ENCODE results near the gene CTSL.
A peak's percentile ranks its signal among the peaks of the same experiment; 100 is the strongest.

CTSL gene

DNA sequence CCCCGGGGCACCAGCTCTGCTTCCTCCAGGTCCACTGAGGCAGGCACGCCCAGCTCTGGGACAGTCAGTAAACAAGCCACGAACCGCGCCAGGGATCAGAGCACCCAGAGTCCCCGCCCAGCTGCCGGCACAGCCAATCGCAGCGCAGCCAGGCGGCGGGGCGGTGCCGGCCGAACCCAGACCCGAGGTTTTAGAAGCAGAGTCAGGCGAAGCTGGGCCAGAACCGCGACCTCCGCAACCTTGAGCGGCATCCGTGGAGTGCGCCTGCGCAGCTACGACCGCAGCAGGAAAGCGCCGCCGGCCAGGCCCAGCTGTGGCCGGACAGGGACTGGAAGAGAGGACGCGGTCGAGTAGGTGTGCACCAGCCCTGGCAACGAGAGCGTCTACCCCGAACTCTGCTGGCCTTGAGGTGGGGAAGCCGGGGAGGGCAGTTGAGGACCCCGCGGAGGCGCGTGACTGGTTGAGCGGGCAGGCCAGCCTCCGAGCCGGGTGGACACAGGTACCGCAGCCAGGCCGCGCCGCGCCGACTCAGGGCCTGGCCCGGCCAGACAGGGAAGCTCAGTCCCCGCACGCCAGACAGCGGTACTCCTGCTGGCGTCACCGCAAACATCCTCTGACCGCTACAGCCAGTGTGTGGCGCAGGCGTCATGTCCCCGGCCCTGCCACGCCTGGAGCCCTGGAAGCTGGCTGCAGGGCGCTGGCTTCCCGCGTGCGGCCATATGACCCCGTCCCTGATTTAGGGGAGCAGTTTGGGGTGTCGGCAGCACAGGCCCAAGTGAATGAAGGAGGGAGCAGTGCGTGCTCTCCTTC, at the start of gene CTSL:
TSS of gene CTSL (plus strand) at position 220 of the 810 bp plus-strand sequence. CDS start 1,485 bp downstream, outside the sequence.
- peak; percentile 84 for DNase-seq

- no peak for DNase-seq
Measured at GRCh38 chr9:87676976-87677775, 48.7 kb upstream of the CTSL start.

- DNase-seq: no peak
Measured at GRCh38 chr9:87677776-87678587, 47.9 kb upstream of the CTSL start.

- DNase-seq: peak; percentile 64
Measured at GRCh38 chr9:87678650-87679355, 47.1 kb upstream of the CTSL start.

DNA sequence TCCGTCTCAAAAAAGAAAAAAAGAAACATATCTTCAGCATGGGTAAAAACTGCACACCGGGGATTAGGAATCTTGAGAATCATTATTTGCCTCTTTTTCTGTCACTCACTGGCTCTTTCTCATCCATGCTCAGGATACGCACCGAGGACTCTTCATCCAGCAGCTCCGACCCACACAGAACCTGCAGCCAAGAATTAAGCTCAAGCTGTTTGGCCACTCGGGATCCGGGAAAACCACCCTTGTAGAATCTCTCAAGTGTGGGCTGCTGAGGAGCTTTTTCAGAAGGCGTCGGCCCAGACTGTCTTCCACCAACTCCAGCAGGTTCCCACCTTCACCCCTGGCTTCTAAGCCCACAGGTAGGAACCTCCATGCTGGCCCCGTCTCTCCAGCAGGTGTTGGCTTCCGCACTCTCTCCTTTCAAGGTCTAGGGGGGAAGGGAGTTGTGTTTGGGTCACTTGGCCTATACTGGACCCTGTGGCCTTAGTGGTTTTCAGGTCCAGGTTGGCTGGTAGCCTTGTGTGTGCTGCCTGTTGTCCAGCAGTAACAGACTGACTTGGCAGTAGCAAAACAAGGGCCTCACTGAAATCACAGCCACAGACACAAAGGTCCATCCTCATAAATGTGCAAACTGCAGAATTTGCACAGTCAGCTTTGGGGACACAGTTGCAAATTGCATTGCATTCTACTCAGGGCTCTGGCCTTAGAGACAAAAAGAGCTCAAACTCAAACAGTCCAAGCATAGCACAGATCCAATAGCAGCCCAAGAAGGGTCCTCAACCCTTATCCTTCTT, 44.5 kb upstream of the CTSL start:
- DNase-seq: no peak

DNA sequence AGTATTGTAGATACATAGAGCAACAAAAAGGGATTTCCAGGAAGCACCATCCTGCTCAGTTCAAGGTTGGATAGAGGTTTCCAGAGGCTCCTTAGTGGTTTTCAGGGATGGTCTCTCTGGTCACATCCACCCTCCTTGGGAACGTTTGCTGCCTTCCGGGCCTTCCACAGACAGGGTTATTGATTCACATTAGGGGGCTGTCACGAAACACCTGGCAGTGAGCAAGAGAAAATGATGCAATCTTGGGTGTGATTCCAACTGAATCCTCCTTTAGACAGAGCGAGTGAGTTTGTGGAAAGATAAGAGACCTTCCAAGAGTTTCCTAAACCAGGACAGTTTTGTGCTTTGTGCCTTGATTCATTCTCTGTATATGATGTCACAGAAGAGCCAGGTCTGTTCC, 43.8 kb upstream of the CTSL start:
- DNase-seq: no peak

GRCh38 chr9:87682618-87683017, 43.3 kb upstream of the CTSL start:
- DNase-seq: no peak

GRCh38 chr9:87683751-87684626, 41.9 kb upstream of the CTSL start:
- DNase-seq: no peak

DNA sequence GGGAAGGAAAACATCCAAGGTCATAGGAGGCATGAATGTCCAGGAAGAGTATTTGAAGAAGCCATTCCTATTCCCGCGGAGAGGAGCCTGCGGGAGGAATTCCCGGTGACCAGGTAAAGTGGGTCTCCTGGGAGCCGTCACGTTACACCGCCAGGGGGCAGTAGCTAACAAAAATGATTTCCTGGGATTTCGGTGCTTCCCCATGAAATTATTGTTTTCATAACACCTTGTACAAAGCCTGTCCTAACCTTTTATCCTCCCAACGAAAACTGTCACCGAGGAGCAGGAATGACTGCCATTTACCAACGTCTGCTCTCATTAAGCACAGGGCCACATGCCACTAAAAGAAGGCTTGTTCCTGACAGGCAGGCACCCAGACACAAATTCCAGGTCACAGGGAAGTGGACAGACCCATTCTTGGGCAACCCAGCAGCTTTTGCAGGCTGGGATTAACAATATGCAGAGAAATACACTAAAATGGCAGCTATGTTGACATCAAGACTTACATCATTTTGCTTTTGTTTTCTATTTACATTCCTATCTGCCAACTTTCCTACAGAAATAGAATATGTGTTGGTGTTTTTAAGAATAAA, 41.2 kb upstream of the CTSL start:
- DNase-seq: peak; percentile 39

GRCh38 chr9:87685441-87685840, 40.5 kb upstream of the CTSL start:
- peak; percentile 30 for DNase-seq

DNA sequence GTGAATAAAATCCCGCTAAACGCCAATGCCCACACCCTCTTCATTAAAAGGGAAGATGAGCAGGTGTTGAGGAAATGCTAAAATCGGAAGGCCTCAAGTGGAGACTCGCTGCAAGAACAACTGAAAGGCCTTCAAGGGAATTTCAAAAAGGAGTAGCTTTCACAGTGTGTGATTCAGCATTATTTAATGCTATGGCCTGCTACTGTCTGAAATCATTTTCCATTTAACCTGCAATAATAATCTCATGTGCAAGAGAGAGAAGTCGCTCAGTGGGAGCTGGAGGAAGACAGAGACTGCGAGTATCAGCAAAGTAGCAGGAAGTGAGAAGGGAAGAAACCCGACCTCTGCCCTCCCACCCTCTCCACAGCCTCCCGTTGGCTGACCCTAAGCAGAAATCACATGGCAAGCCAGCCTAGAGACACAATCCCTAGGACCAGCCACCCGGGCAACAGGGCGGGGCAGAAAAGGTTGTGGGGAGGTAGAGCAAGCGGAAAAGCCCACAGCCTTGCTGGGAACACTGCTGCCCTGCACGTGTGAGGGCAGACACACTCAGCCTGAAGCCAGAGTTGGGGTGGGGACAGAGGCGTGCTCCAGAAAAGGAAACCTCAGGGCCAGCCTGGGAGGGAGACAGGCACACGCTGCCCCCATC, 39.9 kb upstream of the CTSL start:
- peak; percentile 8 for DNase-seq

- no peak for DNase-seq
Measured at GRCh38 chr9:87686520-87687090, 39.3 kb upstream of the CTSL start.

- DNase-seq: no peak
Measured at GRCh38 chr9:87687207-87687606, 38.7 kb upstream of the CTSL start.

- no peak for DNase-seq
Measured at GRCh38 chr9:87694236-87694755, 31.6 kb upstream of the CTSL start.

- DNase-seq: no peak
Measured at GRCh38 chr9:87695523-87695922, 30.4 kb upstream of the CTSL start.

GRCh38 chr9:87696641-87697040, 29.3 kb upstream of the CTSL start:
- no peak for DNase-seq

DNA sequence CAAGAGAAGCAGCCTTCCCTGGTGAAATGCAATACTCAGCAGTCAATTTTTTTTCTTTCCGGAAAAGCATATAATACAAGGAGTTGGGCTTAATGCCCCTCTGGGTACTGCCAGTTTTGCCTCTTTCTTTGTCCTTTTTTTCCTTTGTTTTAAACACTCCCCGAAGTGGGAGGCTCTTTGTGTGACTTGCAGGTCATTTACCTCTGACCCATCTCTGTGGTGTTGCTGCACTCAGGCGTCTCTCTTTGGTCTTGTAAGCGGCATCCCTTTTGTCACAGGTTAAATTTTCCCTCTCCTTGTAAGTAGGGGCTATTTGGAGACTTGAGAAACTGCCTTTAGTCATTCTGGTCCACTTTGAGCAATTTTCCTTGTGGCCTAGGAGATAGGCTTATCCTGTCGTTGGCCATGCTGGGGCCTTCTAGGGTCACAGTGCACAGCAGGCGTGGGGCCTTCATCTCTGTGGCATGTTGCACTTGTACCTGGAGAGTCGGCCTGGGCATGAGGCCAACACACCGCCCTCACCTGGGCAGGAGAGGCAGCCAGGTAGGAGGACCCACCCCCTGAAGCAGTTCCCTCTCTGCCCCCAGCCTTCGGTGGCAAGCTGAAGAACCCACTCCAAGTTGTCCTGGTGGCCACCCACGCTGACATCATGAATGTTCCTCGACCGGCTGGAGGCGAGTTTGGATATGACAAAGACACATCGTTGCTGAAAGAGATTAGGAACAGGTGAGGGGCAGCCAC, 27.7 kb upstream of the CTSL start:
- DNase-seq: no peak

- DNase-seq: no peak
Measured at GRCh38 chr9:87699835-87700234, 26.1 kb upstream of the CTSL start.

Measured in CD4-positive, alpha-beta T cell treated with Interleukin-6 for 4 hours (primary cell).